Cardiac septum (tissue), 1 donor: Measurements from ENCODE around the gene LTF. TPM values are rescaled to one million over a fixed set of nuclear protein-coding genes. Genes with fewer than 3 reads are reported as not detected.

Source experiments
- DNase-seq: peaks from one replicate; pipeline ENCODE4 v3.0.0-alpha.2; 2020; ENCODE audit warnings: low spot score
- intact Hi-C: fragments of 100-400 bp; cut with DNase I; formaldehyde crosslinking; loops from one replicate; pipeline ENCODE4 v1.14.0; 2022
- total RNA-seq: library from RNA; stranded (reverse); fragmentation: NEBNext Ultra II Directional; extraction: Animal tissue kit (Norgen Biotek cat#: 25700); gene quantifications from one replicate; pipeline ENCODE4 v1.2.1, GENCODE V29; 2021
- donor health status: DM: no; HTN: no; CAD: no.

Gene LTF
- total RNA-seq, 1 donor from 2014 or later, result 5.4 TPM

- intact Hi-C loops, result loop anchor here (10.0 kb wide), 1 partner anchor 339 kb away; no protein-coding TSS in a partner anchor
Observed at GRCh38 chr3:46423588-46423987, 41.1 kb downstream of the LTF start.

GRCh38 chr3:46422617-46423016, 42.1 kb downstream of the LTF start:
- DNase-seq, result no peak
- intact Hi-C loops, result loop anchor here (10.0 kb wide), 1 partner anchor 338 kb away; no protein-coding TSS in a partner anchor

More at GRCh38 chr3:46423588-46423987, 41.1 kb downstream of the LTF start:
- DNase-seq, result no peak

GRCh38 chr3:46420931-46421330, 43.8 kb downstream of the LTF start:
- DNase-seq, result no peak
- intact Hi-C loops, result loop anchor here (10.0 kb wide), 1 partner anchor 336 kb away; no protein-coding TSS in a partner anchor

- intact Hi-C loops, result loop anchor here (10.0 kb wide), 1 partner anchor 335 kb away; no protein-coding TSS in a partner anchor
- DNase-seq, result no peak
Observed at GRCh38 chr3:46419816-46420215, 44.9 kb downstream of the LTF start.

- intact Hi-C loops, result no loop called here
Observed at GRCh38 chr3:46417841-46418611, 46.7 kb downstream of the LTF start.

GRCh38 chr3:46416811-46417510, 47.7 kb downstream of the LTF start:
- no peak for DNase-seq
- intact Hi-C loops, result no loop called here

More at GRCh38 chr3:46417841-46418611, 46.7 kb downstream of the LTF start:
- DNase-seq, result no peak

- intact Hi-C loops, result no loop called here
- no peak for DNase-seq
Observed at GRCh38 chr3:46416125-46416810, 48.4 kb downstream of the LTF start.

GRCh38 chr3:46414739-46415138, 50.0 kb downstream of the LTF start:
- intact Hi-C loops, result no loop called here
- no peak for DNase-seq

- no peak for DNase-seq
- intact Hi-C loops, result no loop called here
Observed at GRCh38 chr3:46413951-46414350, 50.8 kb downstream of the LTF start.

- intact Hi-C loops, result no loop called here
- no peak for DNase-seq
Observed at GRCh38 chr3:46412786-46413298, 51.9 kb downstream of the LTF start.

GRCh38 chr3:46411271-46411670, 53.4 kb downstream of the LTF start:
- DNase-seq, result no peak
- intact Hi-C loops, result no loop called here

GRCh38 chr3:46410669-46411068, 54.0 kb downstream of the LTF start:
- no peak for DNase-seq
- intact Hi-C loops, result no loop called here

GRCh38 chr3:46409739-46410489, 54.8 kb downstream of the LTF start:
- intact Hi-C loops, result no loop called here
- DNase-seq, result no peak

- no peak for DNase-seq
- intact Hi-C loops, result no loop called here
Observed at GRCh38 chr3:46408853-46409252, 55.9 kb downstream of the LTF start.

- intact Hi-C loops, result no loop called here
- no peak for DNase-seq
Observed at GRCh38 chr3:46407970-46408369, 56.7 kb downstream of the LTF start.

GRCh38 chr3:46406788-46407611, 57.7 kb downstream of the LTF start, which contains the start of the genes CCR5AS and CCRL2:
Gene CCR5AS, minus strand, starts transcription at chr3:46407066.
Gene CCRL2, plus strand, starts transcription at chr3:46407259. Its CDS starts 821 bp downstream, at chr3:46408080.
- peak; percentile 85 for DNase-seq
- intact Hi-C loops, result no loop called here

GRCh38 chr3:46406443-46406787, 58.3 kb downstream of the LTF start:
- intact Hi-C loops, result no loop called here

GRCh38 chr3:46405301-46406019, 59.2 kb downstream of the LTF start:
- no peak for DNase-seq

More at GRCh38 chr3:46406443-46406787, 58.3 kb downstream of the LTF start:
- no peak for DNase-seq

More at GRCh38 chr3:46405301-46406019, 59.2 kb downstream of the LTF start:
- intact Hi-C loops, result no loop called here
